Neural cell (in vitro differentiated cells): ENCODE data around the gene FAM110A. TPM values are rescaled to one million over a fixed set of nuclear protein-coding genes. Genes with fewer than 3 reads are reported as not detected.

Experiments used
- H2AFZ ChIP-seq: fragments of 200-600, 300-800 bp; sonication (generic), shearing (Covaris generic); 2 replicates; pipeline ENCODE4 v1.6.0; 2014; ENCODE audit warnings: low read depth, mild to moderate bottlenecking, antibody characterized with exemption, low read length, moderate library complexity
- H3F3A ChIP-seq: fragments of 200-600 bp; shearing (Covaris generic); 2 replicates; pipeline ENCODE4 v1.6.1; 2016; ENCODE audit warnings: mild to moderate bottlenecking, moderate library complexity, mixed read lengths, antibody characterized with exemption, low read length; ENCODE audit not compliant: insufficient read depth, poor library complexity, severe bottlenecking
- H3K27ac ChIP-seq: fragments of 200-600, 300-800 bp; sonication (generic), shearing (Covaris generic); 2 replicates; pipeline ENCODE4 v1.5.1; 2014; ENCODE audit warnings: mild to moderate bottlenecking, low read length, moderate library complexity
- H3K27me3 ChIP-seq: fragments of 300-800, 200-600 bp; sonication (generic), shearing (Covaris generic); 2 replicates; pipeline ENCODE4 v1.6.0; 2014; ENCODE audit warnings: mild to moderate bottlenecking, low read depth, low read length, moderate library complexity; ENCODE audit not compliant: insufficient read depth
- H3K36me3 ChIP-seq: fragments of 300-800, 200-600 bp; sonication (generic), shearing (Covaris generic); 2 replicates; pipeline ENCODE4 v1.5.1; 2014; ENCODE audit warnings: mild to moderate bottlenecking, antibody characterized with exemption, low read length, moderate library complexity; ENCODE audit not compliant: insufficient read depth
- H3K4me2 ChIP-seq: fragments of 300-800, 200-600 bp; sonication (generic), shearing (Covaris generic); 2 replicates; pipeline ENCODE4 v1.6.0; 2014; ENCODE audit warnings: mild to moderate bottlenecking, low read length
- H3K4me3 ChIP-seq: fragments of 300-800, 200-600 bp; sonication (generic), shearing (Covaris generic); 2 replicates; pipeline ENCODE4 v1.5.1; 2014; ENCODE audit warnings: mild to moderate bottlenecking, low read length, moderate library complexity
- H3K79me2 ChIP-seq: fragments of 200-600 bp; shearing (Covaris generic); replicated peaks from 2 replicates; pipeline ENCODE4 v1.6.0; 2014; ENCODE audit warnings: mild to moderate bottlenecking, low read length, moderate library complexity; ENCODE audit not compliant: insufficient read depth
- H3K9ac ChIP-seq: fragments of 300-800, 200-600 bp; sonication (generic), shearing (Covaris generic); 2 replicates; pipeline ENCODE4 v1.6.1; 2016; ENCODE audit warnings: mild to moderate bottlenecking, low read length, mixed read lengths
- H3K9me2 ChIP-seq: fragments of 200-600 bp; shearing (Covaris generic); 2 replicates; pipeline ENCODE4 v1.6.1; 2016; ENCODE audit warnings: mild to moderate bottlenecking, low read length, mixed read lengths; ENCODE audit not compliant: insufficient read depth
- H3K9me3 ChIP-seq: fragments of 200-600, 300-800 bp; sonication (generic), shearing (Covaris generic); 2 replicates; pipeline ENCODE4 v1.6.1; 2016; ENCODE audit warnings: mild to moderate bottlenecking, mixed run types, low read length, moderate library complexity, mixed read lengths
- H4K20me1 ChIP-seq: fragments of 200-600 bp; shearing (Covaris generic); 2 replicates; pipeline ENCODE4 v1.6.1; 2016; ENCODE audit warnings: mild to moderate bottlenecking, mixed run types; ENCODE audit not compliant: insufficient read depth
- CTCF ChIP-seq: fragments of 450-650 bp; IDR thresholded peaks from 2 replicates; pipeline ENCODE4 v1.5.1; 2014; ENCODE audit warnings: antibody characterized with exemption, mild to moderate bottlenecking, moderate library complexity; ENCODE audit not compliant: poor library complexity, severe bottlenecking
- EP300 ChIP-seq: fragments of 450-650 bp; conservative IDR thresholded peaks from 2 replicates; pipeline ENCODE4 v1.6.1; 2014; ENCODE audit warnings: antibody characterized with exemption, mild to moderate bottlenecking, moderate library complexity; ENCODE audit not compliant: poor library complexity, severe bottlenecking
- EZH2 ChIP-seq: fragments of 200-600, 300-800 bp; shearing (Covaris generic), sonication (generic); IDR thresholded peaks from 2 replicates; pipeline ENCODE4 v1.6.1; 2014; ENCODE audit warnings: antibody characterized with exemption, low read length, borderline replicate concordance, mild to moderate bottlenecking; ENCODE audit not compliant: insufficient read depth, poor library complexity, severe bottlenecking
- MXI1 ChIP-seq: fragments of 450-650 bp; conservative IDR thresholded peaks from 2 replicates; pipeline ENCODE4 v1.6.1; 2014; ENCODE audit warnings: antibody characterized with exemption, mild to moderate bottlenecking; ENCODE audit not compliant: poor library complexity, severe bottlenecking
- POLR2AphosphoS5 ChIP-seq: IDR thresholded peaks from 2 replicates; pipeline ENCODE4 v1.6.1; 2012
- RAD21 ChIP-seq: fragments of 450-650 bp; conservative IDR thresholded peaks from 2 replicates; pipeline ENCODE4 v1.6.1; 2014; ENCODE audit warnings: antibody characterized with exemption, mild to moderate bottlenecking, moderate library complexity
- REST ChIP-seq: IDR thresholded peaks from 2 replicates; pipeline ENCODE4 v1.6.1; 2012; ENCODE audit warnings: borderline replicate concordance
- SMC3 ChIP-seq: fragments of 450-650 bp; conservative IDR thresholded peaks from 2 replicates; pipeline ENCODE4 v1.6.1; 2014; ENCODE audit warnings: antibody characterized with exemption, mild to moderate bottlenecking, moderate library complexity; ENCODE audit not compliant: poor library complexity
- TAF1 ChIP-seq: IDR thresholded peaks from 2 replicates; pipeline ENCODE4 v1.6.1; 2012; ENCODE audit warnings: low read depth
- polyA plus RNA-seq: library from polyadenylated mRNA; depleted of rRNA; stranded (reverse); fragments of >200 nt; gene quantifications from 2 replicates; pipeline ENCODE4 v1.2.3, GENCODE V29; 2014

Gene FAM110A
- polyA plus RNA-seq, 1 donor from 2014 or later = 5.8 TPM

GRCh38 chr20:840503-840857 is 7.0 kb downstream of the FAM110A start:
- Histone ChIP-seq H3K9me2 (no peaks in the 10 kb centered on the region), H3K27ac (no peak overlapping the region), H3K36me3 (no peaks in the 10 kb centered on the region), H3K9me3 (no peaks in the 10 kb centered on the region), H3K9ac (no peak overlapping the region), H2AFZ (no peak overlapping the region), H4K20me1 (no peaks in the 10 kb centered on the region), H3K79me2 (peaks cover 4% of the 10 kb centered on the region), H3K27me3 (peaks cover 37% of the 10 kb centered on the region), H3F3A (no peaks in the 10 kb centered on the region), H3K4me2 (no peak overlapping the region), H3K4me3 (no peak overlapping the region)
- TF ChIP-seq REST (no peak), CTCF (no peak), EP300 (no peak), EZH2 (no peak), TAF1 (no peak), MXI1 (no peak), RAD21 (no peak), POLR2AphosphoS5 (no peak), SMC3 (no peak)

GRCh38 chr20:840858-841567 is 7.5 kb downstream of the FAM110A start:
- peaks cover 7% of the 10 kb centered on the region for H3K79me2 ChIP-seq

More at GRCh38 chr20:840858-841567, 7.5 kb downstream of the FAM110A start:
- H3K27me3 ChIP-seq = peaks cover 37% of the 10 kb centered on the region
- no peak overlapping the region for H3K27ac ChIP-seq
- peak overlapping the region; percentile 24 for H3K4me3 ChIP-seq
- TF ChIP-seq RAD21 (no peak), CTCF (no peak), MXI1 (no peak), POLR2AphosphoS5 (no peak), REST (no peak), EP300 (no peak), EZH2 (no peak)
- H2AFZ ChIP-seq = no peak overlapping the region
- H3K9ac ChIP-seq = no peak overlapping the region
- H3F3A ChIP-seq = no peaks in the 10 kb centered on the region
- H3K36me3 ChIP-seq = no peaks in the 10 kb centered on the region
- H4K20me1 ChIP-seq = no peaks in the 10 kb centered on the region
- H3K9me3 ChIP-seq = no peaks in the 10 kb centered on the region
- H3K9me2 ChIP-seq = no peaks in the 10 kb centered on the region
- no peak overlapping the region for H3K4me2 ChIP-seq
